Mesendoderm (in vitro differentiated cells): ENCODE measurements around the gene TBX2.
A peak's percentile ranks its signal among the peaks of the same experiment; 100 is the strongest.

Experiments used
- DNase-seq: peaks from one replicate; pipeline ENCODE4 v3.0.0; 2013
- H2AK5ac ChIP-seq: 2 replicates; pipeline ENCODE4 v1.6.1; 2013; ENCODE audit warnings: low read length, inconsistent platforms
- H2BK120ac ChIP-seq: 2 replicates; pipeline ENCODE4 v1.6.1; 2013; ENCODE audit warnings: low read depth, mild to moderate bottlenecking, low read length, moderate library complexity, mixed read lengths
- H2BK15ac ChIP-seq: replicated peaks from 2 replicates; pipeline ENCODE4 v1.6.1; 2013; ENCODE audit warnings: low read depth, mild to moderate bottlenecking, moderate library complexity
- H2BK5ac ChIP-seq: 2 replicates; pipeline ENCODE4 v1.6.1; 2013; ENCODE audit warnings: low read length, inconsistent platforms
- H3K18ac ChIP-seq: 2 replicates; pipeline ENCODE4 v1.6.1; 2013; ENCODE audit warnings: mild to moderate bottlenecking, low read length, mixed read lengths
- H3K23ac ChIP-seq: one replicate; pipeline ENCODE4 v1.6.1; 2013; ENCODE audit warnings: low read length
- H3K27ac ChIP-seq: 2 replicates; pipeline ENCODE4 v1.5.1; 2013; ENCODE audit warnings: low read depth, mild to moderate bottlenecking, inconsistent platforms, low read length, moderate library complexity
- H3K27me3 ChIP-seq: 2 replicates; pipeline ENCODE4 v1.6.1; 2013; ENCODE audit warnings: low read length, control low read depth, mild to moderate bottlenecking, inconsistent platforms; ENCODE audit not compliant: insufficient read depth, poor library complexity
- H3K36me3 ChIP-seq: 2 replicates; pipeline ENCODE4 v1.6.1; 2013; ENCODE audit warnings: low read length, inconsistent platforms; ENCODE audit not compliant: control insufficient read depth, insufficient read depth
- H3K4ac ChIP-seq: one replicate; pipeline ENCODE4 v1.6.1; 2013; ENCODE audit warnings: low read depth, mild to moderate bottlenecking, low read length, moderate library complexity
- H3K4me1 ChIP-seq: 2 replicates; pipeline ENCODE4 v1.6.1; 2013; ENCODE audit warnings: low read depth, low read length, inconsistent platforms; ENCODE audit not compliant: control insufficient read depth
- H3K4me2 ChIP-seq: 2 replicates; pipeline ENCODE4 v1.6.1; 2013; ENCODE audit warnings: low read length
- H3K4me3 ChIP-seq: 2 replicates; pipeline ENCODE4 v1.5.1; 2013; ENCODE audit warnings: mild to moderate bottlenecking, low read length
- H3K56ac ChIP-seq: one replicate; pipeline ENCODE4 v1.6.1; 2013; ENCODE audit warnings: low read length
- H3K79me1 ChIP-seq: 2 replicates; pipeline ENCODE4 v1.6.1; 2013; ENCODE audit warnings: low read length, inconsistent platforms
- H3K79me2 ChIP-seq: 2 replicates; pipeline ENCODE4 v1.6.1; 2013; ENCODE audit warnings: mild to moderate bottlenecking, low read length; ENCODE audit not compliant: control insufficient read depth, insufficient read depth
- H3K9ac ChIP-seq: 2 replicates; pipeline ENCODE4 v1.6.1; 2013; ENCODE audit warnings: low read length, inconsistent platforms
- H4K5ac ChIP-seq: one replicate; pipeline ENCODE4 v1.6.1; 2013; ENCODE audit warnings: low read length
- H4K8ac ChIP-seq: one replicate; pipeline ENCODE4 v1.6.1; 2013; ENCODE audit warnings: low read depth, mild to moderate bottlenecking, control low read depth, low read length, moderate library complexity
- WGBS: extraction: QIAGEN DNeasy Blood & Tissue Kit; methylation state at CpG from one replicate; pipeline ENCODE4 v1.1.7; 2013; ENCODE audit warnings: low lambda C conversion rate, missing lambda C conversion rate; ENCODE audit not compliant: insufficient coverage; ENCODE audit errors: extremely low coverage; 5-methylcytosine and 5-hydroxymethylcytosine counted together

The TBX2 gene

GRCh38 chr17:61392679-61393078, 7.0 kb upstream of the TBX2 start:
- H3K27ac ChIP-seq, result no peak overlapping the region
- H3K56ac ChIP-seq, result no peak overlapping the region
- no peak overlapping the region for H4K8ac ChIP-seq
- H3K36me3 ChIP-seq, result no peaks in the 10 kb centered on the region
- no peak overlapping the region for H3K9ac ChIP-seq
- no peak overlapping the region for H3K4me2 ChIP-seq
- no peak for DNase-seq
- H3K79me1 ChIP-seq, result no peaks in the 10 kb centered on the region
- H3K18ac ChIP-seq, result no peak overlapping the region
- H3K4ac ChIP-seq, result no peak overlapping the region
- no peak overlapping the region for H3K4me3 ChIP-seq
- H3K4me1 ChIP-seq, result peaks cover 6% of the 10 kb centered on the region
- no peak overlapping the region for H4K5ac ChIP-seq
- no peak overlapping the region for H3K23ac ChIP-seq
- no peak overlapping the region for H2BK15ac ChIP-seq
- H2AK5ac ChIP-seq, result no peak overlapping the region
- WGBS, result no CpG with 5 or more reads among the region's 3 CpGs
- H2BK5ac ChIP-seq, result no peak overlapping the region
- H3K79me2 ChIP-seq, result no peaks in the 10 kb centered on the region
- H2BK120ac ChIP-seq, result no peak overlapping the region
- H3K27me3 ChIP-seq, result peaks cover 16% of the 10 kb centered on the region

DNA sequence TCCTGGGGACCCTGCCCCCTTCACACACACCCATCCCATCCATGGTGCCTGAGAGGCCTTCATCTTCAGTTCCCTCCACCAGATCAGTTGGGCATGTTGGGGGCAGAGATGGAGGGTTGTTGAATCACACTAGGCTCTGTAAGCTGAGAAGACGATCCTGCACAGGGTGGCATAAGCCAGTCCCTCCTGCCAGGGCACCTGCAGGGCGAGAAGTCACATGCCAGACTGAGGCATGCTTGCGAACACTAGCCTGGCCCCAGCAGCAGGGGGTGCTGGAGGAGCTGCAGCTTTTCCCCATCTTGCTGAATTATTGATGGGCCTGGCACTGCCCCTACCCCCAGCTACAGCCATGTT, 6.1 kb upstream of the TBX2 start:
- no peak overlapping the region for H3K4me3 ChIP-seq
- H2AK5ac ChIP-seq, result no peak overlapping the region
- no peak overlapping the region for H3K23ac ChIP-seq
- peak; percentile 51 for DNase-seq
- peaks cover 24% of the 10 kb centered on the region for H3K27me3 ChIP-seq
- no peaks in the 10 kb centered on the region for H3K79me1 ChIP-seq
- no CpG with 5 or more reads among the region's 3 CpGs for WGBS
- no peaks in the 10 kb centered on the region for H3K36me3 ChIP-seq
- H3K56ac ChIP-seq, result no peak overlapping the region
- H4K5ac ChIP-seq, result no peak overlapping the region
- no peak overlapping the region for H2BK5ac ChIP-seq
- H3K27ac ChIP-seq, result no peak overlapping the region
- H3K4me1 ChIP-seq, result peaks cover 6% of the 10 kb centered on the region
- H2BK120ac ChIP-seq, result no peak overlapping the region
- H2BK15ac ChIP-seq, result no peak overlapping the region
- H3K79me2 ChIP-seq, result no peaks in the 10 kb centered on the region
- H3K9ac ChIP-seq, result no peak overlapping the region
- no peak overlapping the region for H4K8ac ChIP-seq
- no peak overlapping the region for H3K4ac ChIP-seq
- H3K18ac ChIP-seq, result no peak overlapping the region
- no peak overlapping the region for H3K4me2 ChIP-seq

GRCh38 chr17:61393904-61394629, 5.6 kb upstream of the TBX2 start:
- Histone ChIP-seq H3K79me2 (no peaks in the 10 kb centered on the region), H3K4me3 (no peak overlapping the region), H4K5ac (no peak overlapping the region), H3K9ac (no peak overlapping the region), H3K4ac (no peak overlapping the region), H4K8ac (no peak overlapping the region), H3K18ac (no peak overlapping the region), H3K27me3 (peaks cover 29% of the 10 kb centered on the region), H3K23ac (no peak overlapping the region), H3K4me2 (no peak overlapping the region), H2BK120ac (no peak overlapping the region), H3K56ac (no peak overlapping the region), H2BK5ac (no peak overlapping the region), H3K27ac (no peak overlapping the region), H3K79me1 (no peaks in the 10 kb centered on the region), H3K36me3 (no peaks in the 10 kb centered on the region), H2AK5ac (no peak overlapping the region), H2BK15ac (no peak overlapping the region), H3K4me1 (peaks cover 6% of the 10 kb centered on the region)
- WGBS, result no CpG with 5 or more reads among the region's 7 CpGs
- DNase-seq, result peak; percentile 82

DNA sequence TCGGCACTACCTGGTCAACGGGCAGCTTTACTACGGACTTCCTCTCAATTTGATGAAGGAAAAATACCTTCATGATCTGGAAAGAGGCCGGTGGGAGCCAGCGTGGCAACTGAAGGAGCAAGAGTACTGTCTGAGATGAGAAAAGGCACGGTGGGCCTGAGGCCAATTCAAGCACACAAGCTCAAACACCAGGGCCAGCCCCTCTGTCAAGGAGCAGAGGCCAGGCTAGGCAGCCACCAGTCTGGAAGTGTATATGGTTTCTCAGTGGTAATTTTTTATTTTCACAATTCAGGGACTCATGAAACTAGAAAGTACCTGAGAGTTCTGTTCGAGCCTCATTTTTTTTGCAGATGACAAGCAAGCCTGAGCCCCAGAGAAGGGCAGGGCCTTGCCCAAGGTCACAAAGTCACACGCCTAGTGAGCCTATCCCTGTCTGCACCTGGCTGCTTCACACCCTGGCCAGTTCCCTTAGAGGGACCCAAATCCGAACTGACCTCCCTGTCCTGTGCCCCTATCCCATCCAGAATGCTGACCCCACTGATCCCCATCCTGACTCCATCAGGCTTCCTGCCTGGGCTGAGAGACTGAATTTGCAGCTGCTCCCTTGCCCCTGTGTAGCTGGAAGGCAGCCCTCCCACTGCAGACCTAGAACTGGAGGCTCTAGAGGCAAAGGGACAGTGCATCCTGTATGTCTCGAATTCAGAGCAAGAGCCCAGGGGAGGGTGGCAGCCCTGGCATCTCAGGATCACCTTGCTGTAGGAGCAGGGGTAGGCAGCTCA, 4.8 kb upstream of the TBX2 start:
- Histone ChIP-seq H3K27me3 (peaks cover 31% of the 10 kb centered on the region), H4K5ac (no peak overlapping the region), H2AK5ac (no peak overlapping the region), H3K27ac (no peak overlapping the region), H3K4ac (no peak overlapping the region), H3K9ac (no peak overlapping the region), H3K4me1 (peaks cover 6% of the 10 kb centered on the region), H3K56ac (no peak overlapping the region), H2BK15ac (no peak overlapping the region), H3K36me3 (no peaks in the 10 kb centered on the region), H4K8ac (no peak overlapping the region), H2BK120ac (no peak overlapping the region), H3K79me2 (no peaks in the 10 kb centered on the region), H3K18ac (no peak overlapping the region), H3K4me2 (no peak overlapping the region), H3K79me1 (no peaks in the 10 kb centered on the region), H3K4me3 (no peak overlapping the region), H3K23ac (no peak overlapping the region), H2BK5ac (no peak overlapping the region)
- DNase-seq, result no peak
- WGBS, result no CpG with 5 or more reads among the region's 10 CpGs

- Histone ChIP-seq H3K27ac (no peak overlapping the region), H3K27me3 (peaks cover 31% of the 10 kb centered on the region), H3K79me1 (no peaks in the 10 kb centered on the region), H4K5ac (no peak overlapping the region), H2BK5ac (no peak overlapping the region), H3K36me3 (no peaks in the 10 kb centered on the region), H3K9ac (no peak overlapping the region), H3K4me3 (no peak overlapping the region), H4K8ac (no peak overlapping the region), H3K4me2 (no peak overlapping the region), H2BK15ac (no peak overlapping the region), H3K4ac (no peak overlapping the region), H2BK120ac (no peak overlapping the region), H3K56ac (no peak overlapping the region), H2AK5ac (no peak overlapping the region), H3K18ac (no peak overlapping the region), H3K4me1 (peaks cover 6% of the 10 kb centered on the region), H3K79me2 (no peaks in the 10 kb centered on the region), H3K23ac (no peak overlapping the region)
- WGBS, result no CpG with 5 or more reads among the region's 38 CpGs
- no peak for DNase-seq
These were observed 4.1 kb upstream of the TBX2 start for GRCh38 chr17:61395409-61395982.
